Transverse colon (tissue), 4 donors: ENCODE measurements around the gene CDC42BPG. TPM values are rescaled to one million over a fixed set of nuclear protein-coding genes. Genes with fewer than 3 reads are reported as not detected.

ENCODE experiments used
- DNase-seq: peaks from one replicate; pipeline ENCODE4 v3.0.0-alpha.2; 2019
- H3K27ac ChIP-seq, 4 donors: fragments of 200-600 bp; sonication (generic); 2 replicates each; pipeline ENCODE4 v1.5.1; 2016 to 2018; ENCODE audit warnings: inconsistent platforms in 4 of 4
- H3K27me3 ChIP-seq: fragments of 200-600 bp; sonication (generic); 2 replicates; pipeline ENCODE4 v1.5.1; 2017; ENCODE audit warnings: inconsistent platforms
- H3K36me3 ChIP-seq, 4 donors: fragments of 200-600 bp; sonication (generic); 2 replicates each; pipeline ENCODE4 v1.5.1; 2017 to 2019; ENCODE audit warnings: inconsistent platforms in 4 of 4
- H3K4me1 ChIP-seq, 4 donors: fragments of 200-600 bp; sonication (generic); 2 replicates each; pipeline ENCODE4 v1.5.1; 2017 to 2020; ENCODE audit warnings: inconsistent platforms in 4 of 4
- H3K4me3 ChIP-seq, 4 donors: fragments of 200-600 bp; sonication (generic); 1 replicate in 1 of 4; 2 replicates in 3 of 4; pipeline versions ENCODE4 v1.5.1 to v1.6.1; 2017 to 2019; ENCODE audit warnings: inconsistent platforms in 4 of 4
- H3K9me3 ChIP-seq, 2 donors: fragments of 200-600 bp; sonication (generic); 2 replicates each; pipeline ENCODE4 v1.5.1; 2017 to 2019; ENCODE audit warnings: inconsistent platforms in 2 of 2
- CTCF ChIP-seq, 5 experiments: fragments of 200-600 bp in 3 of 5; fragments of 450-650 bp in 2 of 5; sonication (generic) in 3 of 5; IDR thresholded peaks; 1 replicate in 2 of 5; 2 replicates in 3 of 5; pipeline ENCODE4 v1.5.1; 2016 to 2017; ENCODE audit warnings: antibody characterized with exemption in 5 of 5, inconsistent platforms in 3 of 5, mild to moderate bottlenecking in 2 of 5, moderate library complexity in 1 of 5
- EP300 ChIP-seq: sonication (generic); formaldehyde crosslinking; IDR thresholded peaks from one replicate; pipeline ENCODE4 v1.6.1; 2017; ENCODE audit warnings: antibody characterized with exemption, low read depth
- POLR2A ChIP-seq: fragments of 450-650 bp; IDR thresholded peaks from one replicate; pipeline ENCODE4 v1.6.1; 2016; ENCODE audit warnings: antibody characterized with exemption, mild to moderate bottlenecking, moderate library complexity
- POLR2AphosphoS5 ChIP-seq, 3 donors: sonication (generic); formaldehyde crosslinking; IDR thresholded peaks; one replicate each; pipeline ENCODE4 v1.6.1; 2016; ENCODE audit warnings: antibody characterized with exemption in 3 of 3
- WGBS, 2 donors: methylation state at CpG; one replicate each; pipeline ENCODE4 v1.1.5; 2018; ENCODE audit warnings: low coverage in 1 of 2; 5-methylcytosine and 5-hydroxymethylcytosine counted together
- in situ Hi-C, 4 donors: fragments of 200-750 bp; cut with MboI; loops; one replicate each; pipeline versions ENCODE4 v1.15.0 to v1.15.1; 2017; ENCODE audit warnings: low sequenced_read_pairs in 3 of 4, low pct_ligation_motif_present in 1 of 4, low pct_unique_long_range_greater_than_20kb in 1 of 4
- intact Hi-C: fragments of 100-400 bp; cut with DNase I; formaldehyde crosslinking; loops from one replicate; pipeline ENCODE4 v1.15.1; 2023; ENCODE audit warnings: low total_unique reads
- total RNA-seq, 4 donors: library from RNA; depleted of rRNA; stranded (reverse); fragments of >200 nt; gene quantifications; one replicate each; pipeline ENCODE4 v1.1.0, GENCODE V29; 2016

Gene CDC42BPG
- total RNA-seq, 4 donors from 2014 or later, result 32.6 to 82.3 (median 46.9) TPM

- intact Hi-C loops, result no loop called here
- Histone ChIP-seq H3K27me3 (no peaks in the 10 kb centered on the region), H3K4me1 (peaks cover 42 to 83% (median 53%) of the 10 kb centered on the region in 4 donors), H3K9me3 (no peaks in the 10 kb centered on the region), H3K4me3 (peak overlapping the region in 1 of 4 donors; percentile 20), H3K27ac (peak overlapping the region; percentile 93 to 96 (median 94)), H3K36me3 (no peaks in the 10 kb centered on the region)
- in situ Hi-C loops, result no loop called here
- 65% methylated on average over 18 of the region's 18 CpGs; no CpG with 5 or more reads in 1 of the 2 donors for WGBS, 2 donors
- TF ChIP-seq POLR2AphosphoS5 (IDR thresholded peaks at IDR 0.05), result peak in 1 of 3 donors; percentile 34
- TF ChIP-seq EP300, result no peak
- TF ChIP-seq POLR2A, result no peak
- no peak for TF ChIP-seq CTCF (IDR thresholded peaks at IDR 0.05)
- peak; percentile 66 for DNase-seq
Measured at GRCh38 chr11:64864473-64865285, 20.2 kb upstream of the CDC42BPG start.

- 68% methylated on average over 9 of the region's 9 CpGs; no CpG with 5 or more reads in 1 of the 2 donors for WGBS, 2 donors
- no peak for DNase-seq
- Histone ChIP-seq H3K36me3 (no peaks in the 10 kb centered on the region), H3K27ac (peak overlapping the region; percentile 93 to 96 (median 94)), H3K27me3 (no peaks in the 10 kb centered on the region), H3K4me3 (peak overlapping the region in 1 of 4 donors; percentile 20), H3K9me3 (no peaks in the 10 kb centered on the region), H3K4me1 (peaks cover 37 to 82% (median 50%) of the 10 kb centered on the region in 4 donors)
- TF ChIP-seq CTCF (IDR thresholded peaks at IDR 0.05), result no peak
- TF ChIP-seq POLR2A, result no peak
- no peak for TF ChIP-seq POLR2AphosphoS5 (IDR thresholded peaks at IDR 0.05)
- TF ChIP-seq EP300, result no peak
- in situ Hi-C loops (no loop called here), intact Hi-C loops (no loop called here)
Measured at GRCh38 chr11:64864135-64864472, 19.7 kb upstream of the CDC42BPG start.

GRCh38 chr11:64863391-64864060 lies 19.1 kb upstream of the CDC42BPG start:
- intact Hi-C loops (no loop called here), in situ Hi-C loops (no loop called here)
- no peak for DNase-seq
- TF ChIP-seq POLR2AphosphoS5 (IDR thresholded peaks at IDR 0.05) (no peak), POLR2A (no peak), EP300 (no peak), CTCF (IDR thresholded peaks at IDR 0.05) (no peak)
- Histone ChIP-seq H3K27ac (peak overlapping the region; percentile 93 to 96 (median 94)), H3K4me3 (peak overlapping the region in 1 of 4 donors; percentile 20), H3K27me3 (no peaks in the 10 kb centered on the region), H3K9me3 (no peaks in the 10 kb centered on the region), H3K36me3 (no peaks in the 10 kb centered on the region), H3K4me1 (peaks cover 35 to 82% (median 50%) of the 10 kb centered on the region in 4 donors)
- WGBS, 2 donors, result 70% methylated on average over 14 of the region's 23 CpGs; no CpG with 5 or more reads in 1 of the 2 donors

- H3K9me3 ChIP-seq, result no peaks in the 10 kb centered on the region
- in situ Hi-C loops (no loop called here), intact Hi-C loops (no loop called here)
- H3K4me3 ChIP-seq, result peak overlapping the region in 1 of 4 donors; percentile 7
- no peaks in the 10 kb centered on the region for H3K36me3 ChIP-seq
- DNase-seq, result no peak
- TF ChIP-seq EP300, result no peak
- no peak for TF ChIP-seq POLR2A
- TF ChIP-seq CTCF (IDR thresholded peaks at IDR 0.05), result no peak
- no peak for TF ChIP-seq POLR2AphosphoS5 (IDR thresholded peaks at IDR 0.05)
- WGBS, 2 donors, result 72% methylated on average over 9 of the region's 9 CpGs; no CpG with 5 or more reads in 1 of the 2 donors
- H3K27me3 ChIP-seq, result no peaks in the 10 kb centered on the region
- peaks cover 37 to 80% (median 50%) of the 10 kb centered on the region in 4 donors for H3K4me1 ChIP-seq
- peak overlapping the region; percentile 93 to 96 (median 94) for H3K27ac ChIP-seq
Measured at GRCh38 chr11:64862987-64863390, 18.5 kb upstream of the CDC42BPG start.
